ENCODE measurements around the gene CDC42SE2.
"Not testable (repeated sequence)": the region's sequence is repeated elsewhere in the genome, so short reads cannot be mapped to it uniquely, and the experiment has no call there.

CDC42SE2 gene

DNA sequence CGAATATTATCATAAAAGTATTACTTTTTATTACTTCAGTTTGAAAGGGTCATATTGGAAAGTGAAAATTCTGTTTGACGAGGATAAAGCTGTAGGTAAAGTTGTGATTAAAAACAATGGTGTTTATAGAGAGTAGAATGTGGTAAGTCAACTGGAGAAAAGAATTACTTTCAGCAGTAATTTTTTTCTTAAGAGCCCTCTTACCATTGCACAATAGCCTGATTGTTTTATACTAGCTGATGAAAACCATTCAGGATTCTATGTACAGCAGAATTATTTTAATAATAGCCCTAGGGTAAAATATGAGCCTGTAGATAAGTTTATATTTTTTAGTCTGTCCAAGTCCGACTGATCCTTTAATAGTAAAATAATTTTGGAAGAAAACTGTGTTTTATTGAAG, 16.6 kb downstream of the CDC42SE2 start:
- no peak for DNase-seq

DNA sequence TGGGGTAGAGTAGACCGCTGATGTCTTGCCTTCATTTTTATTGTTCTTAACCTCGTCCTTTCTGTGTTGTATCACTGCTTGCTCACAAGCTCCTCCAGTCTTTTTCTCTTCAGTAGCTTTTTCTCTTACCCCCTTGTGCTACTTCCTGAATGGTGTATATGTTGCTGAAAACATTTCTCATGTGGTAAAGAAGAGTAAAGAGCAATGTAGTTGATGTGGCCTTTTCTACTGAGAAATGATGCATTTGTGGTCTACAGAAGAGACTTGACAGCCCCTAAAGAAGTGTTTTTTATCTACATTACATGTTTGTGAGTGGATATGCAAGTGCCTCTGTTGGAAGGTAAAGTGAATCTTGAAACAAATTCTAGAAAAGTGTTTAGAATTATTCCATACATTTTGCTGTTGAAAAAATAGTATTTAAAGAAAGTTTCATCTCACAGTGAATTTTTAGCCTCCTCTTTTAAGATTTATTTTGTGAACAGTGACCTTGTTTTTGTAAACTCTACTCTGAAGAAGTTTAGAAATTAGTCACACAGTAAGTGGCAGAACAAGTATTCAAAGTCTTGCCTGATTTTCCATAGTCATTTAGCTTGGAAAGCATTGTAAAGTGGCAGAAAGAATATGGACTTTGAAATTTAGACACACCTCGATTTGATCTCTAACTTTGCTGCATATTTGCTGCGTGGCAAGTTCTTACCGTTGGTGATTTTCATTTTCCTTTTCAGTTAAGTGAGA, 17.4 kb downstream of the CDC42SE2 start:
- no peak for DNase-seq

DNA sequence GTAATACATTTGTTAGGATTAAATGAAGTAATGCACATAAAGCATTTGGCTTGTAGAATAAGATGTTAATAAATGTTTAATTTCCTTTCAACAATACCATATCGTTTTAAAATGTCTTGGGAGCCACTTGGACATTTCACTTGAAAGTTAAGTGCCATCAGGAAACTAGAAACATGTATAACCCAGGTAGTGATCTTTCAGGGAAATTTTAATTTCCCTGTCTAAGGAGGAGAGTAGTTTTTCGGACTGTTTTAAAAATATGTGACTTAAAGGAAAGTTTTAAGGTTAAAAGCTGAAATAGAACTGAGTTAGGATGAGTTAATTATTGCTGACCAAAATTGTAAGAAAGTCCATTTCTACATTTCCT, 18.0 kb downstream of the CDC42SE2 start:
- no peak for DNase-seq

DNA sequence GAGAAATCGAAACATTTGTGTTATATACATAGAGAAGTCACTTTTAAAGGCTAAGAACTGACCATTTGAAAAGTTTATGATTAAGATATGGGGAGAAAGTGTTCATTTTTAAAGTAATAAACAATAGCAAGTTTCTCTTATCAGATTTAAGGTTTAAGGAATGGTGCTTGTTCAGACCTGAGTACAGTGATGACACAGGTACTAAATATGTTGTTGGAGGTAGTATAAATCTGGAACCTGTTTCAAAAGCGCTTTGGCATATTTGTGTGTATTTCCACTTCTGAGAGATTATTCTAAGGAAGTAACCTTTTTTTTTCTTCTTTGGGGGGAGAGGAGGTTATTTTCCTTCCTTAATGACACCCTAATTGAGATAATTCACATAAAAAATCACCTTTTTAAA, 18.4 kb downstream of the CDC42SE2 start:
- no peak for DNase-seq

DNA sequence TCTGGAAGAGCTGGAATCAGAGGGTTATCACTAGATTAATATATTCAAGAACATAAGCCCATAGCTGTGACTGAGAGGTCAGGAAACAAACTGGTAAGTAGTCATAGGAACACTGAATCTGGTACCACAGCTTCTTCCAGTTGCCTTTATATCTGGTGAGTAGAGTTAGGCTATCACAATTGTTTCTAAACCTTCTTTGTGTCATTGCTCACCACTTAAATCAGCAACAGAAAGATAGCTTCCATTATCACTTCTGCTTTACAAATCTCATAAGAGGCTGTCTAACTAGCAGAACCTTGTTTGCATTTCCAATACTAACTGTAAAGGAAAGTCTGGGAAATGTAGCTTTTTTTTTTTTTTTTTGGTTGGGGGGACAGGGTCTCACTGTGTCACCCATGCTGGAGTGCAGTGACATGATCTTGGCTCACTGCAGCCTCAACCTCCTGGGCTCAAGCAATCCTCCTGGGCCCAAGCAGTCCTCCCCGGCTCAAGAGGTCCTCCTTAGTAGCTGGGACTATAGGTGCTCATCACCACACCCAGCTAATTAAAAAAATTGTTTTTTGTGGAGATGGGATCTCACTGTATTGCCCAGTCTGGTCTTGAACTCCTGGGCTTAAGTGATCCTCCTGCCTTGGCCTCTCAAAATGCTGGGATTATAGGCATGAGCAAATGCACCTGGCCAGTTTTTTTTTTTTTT, 22.0 kb downstream of the CDC42SE2 start:
- DNase-seq = no peak

DNA sequence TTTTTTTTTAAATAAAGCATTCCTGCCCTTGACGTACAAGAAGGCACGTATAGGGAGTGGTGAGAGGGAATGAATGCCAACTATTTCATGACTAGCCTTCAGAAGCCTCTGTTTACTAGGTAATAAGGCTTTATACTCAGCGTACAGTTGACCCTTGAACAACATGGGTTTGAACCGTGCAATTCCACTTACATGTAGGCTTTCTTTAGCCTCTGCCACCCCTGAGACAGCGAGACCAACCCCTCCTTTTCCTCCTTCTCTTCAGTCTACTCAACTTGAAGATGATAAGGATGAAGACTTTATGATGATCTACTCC, 22.5 kb downstream of the CDC42SE2 start:
- no peak for DNase-seq

DNA sequence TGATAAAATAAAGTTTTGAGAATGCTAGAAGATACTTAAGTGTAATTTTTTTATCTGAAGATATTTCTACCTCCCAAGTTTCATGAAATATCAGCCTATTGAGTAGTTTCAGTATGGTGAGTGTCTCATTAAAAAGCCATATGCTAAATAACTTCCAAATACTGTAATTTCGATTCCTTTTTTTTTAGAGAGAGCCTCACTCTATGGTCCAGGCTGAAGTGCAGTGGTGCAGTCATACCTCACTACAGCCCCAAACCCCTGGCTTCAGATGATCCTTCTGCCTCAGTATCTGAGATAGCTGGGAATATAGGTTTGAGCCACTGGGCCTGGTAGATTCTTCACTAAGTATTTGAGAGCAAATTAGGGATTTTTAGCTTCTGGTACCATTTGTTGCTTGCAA, 24.5 kb downstream of the CDC42SE2 start:
- no peak for DNase-seq

DNA sequence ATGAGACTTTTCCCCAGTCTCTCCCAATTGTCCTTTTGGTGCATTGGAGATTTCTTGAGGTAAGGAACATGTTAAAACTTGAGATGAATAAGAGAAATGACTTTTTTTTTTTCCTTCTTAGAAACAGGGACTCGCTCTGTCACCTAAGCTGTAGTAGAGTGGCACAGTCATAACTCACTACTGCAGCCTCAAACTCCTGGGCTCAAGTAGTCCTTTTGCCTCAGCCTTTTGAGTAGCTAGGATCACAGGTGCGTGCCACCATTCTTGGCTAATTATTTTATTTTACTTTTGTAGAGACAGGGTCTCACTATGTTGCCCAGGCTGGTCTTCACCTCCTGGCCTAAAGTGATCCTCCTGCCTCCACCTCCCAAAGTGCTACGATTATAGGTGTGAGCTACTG, 25.9 kb downstream of the CDC42SE2 start:
- DNase-seq = no peak

DNA sequence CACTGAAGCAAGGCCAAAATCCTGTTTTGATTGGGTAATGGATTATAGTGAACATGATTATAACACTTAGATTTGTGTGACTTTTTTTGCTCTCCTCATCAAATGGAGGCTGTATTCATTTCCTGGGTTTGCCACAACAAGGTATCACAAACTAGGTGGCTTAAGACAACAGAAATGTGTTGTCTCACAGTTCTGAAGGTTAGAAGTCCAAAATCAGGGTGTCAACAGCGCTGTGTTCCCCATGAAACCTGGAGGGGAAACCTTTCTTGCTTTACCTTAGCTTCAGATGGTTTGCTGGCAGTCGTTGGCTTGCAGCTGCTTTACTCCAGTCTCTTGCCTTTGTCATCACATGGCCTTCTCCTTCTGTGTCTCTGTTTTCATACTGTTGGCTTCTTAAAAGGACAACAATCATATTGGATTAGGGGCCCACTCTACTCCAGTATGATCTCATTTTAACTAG, 32.4 kb downstream of the CDC42SE2 start:
- no peak for DNase-seq

DNA sequence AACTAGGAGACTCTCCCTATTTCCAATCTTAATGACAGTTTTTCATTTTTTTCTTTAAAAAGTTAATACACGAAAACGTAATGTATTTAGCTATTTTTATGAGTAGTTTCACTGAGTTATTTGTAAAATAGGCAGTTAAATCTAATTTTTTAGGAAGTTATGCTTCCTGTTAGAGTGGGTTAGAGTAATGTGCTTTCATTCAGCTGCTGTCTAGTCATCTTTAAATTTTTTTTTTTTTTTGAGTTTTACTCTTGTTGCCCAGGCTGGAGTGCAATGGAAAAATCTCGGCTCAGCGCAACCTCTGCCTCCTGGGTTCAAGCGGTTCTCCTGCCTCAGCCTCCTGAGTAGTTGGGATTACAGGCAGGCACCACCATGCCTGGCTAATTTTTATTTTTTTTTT, 34.0 kb downstream of the CDC42SE2 start:
- DNase-seq = no peak

DNA sequence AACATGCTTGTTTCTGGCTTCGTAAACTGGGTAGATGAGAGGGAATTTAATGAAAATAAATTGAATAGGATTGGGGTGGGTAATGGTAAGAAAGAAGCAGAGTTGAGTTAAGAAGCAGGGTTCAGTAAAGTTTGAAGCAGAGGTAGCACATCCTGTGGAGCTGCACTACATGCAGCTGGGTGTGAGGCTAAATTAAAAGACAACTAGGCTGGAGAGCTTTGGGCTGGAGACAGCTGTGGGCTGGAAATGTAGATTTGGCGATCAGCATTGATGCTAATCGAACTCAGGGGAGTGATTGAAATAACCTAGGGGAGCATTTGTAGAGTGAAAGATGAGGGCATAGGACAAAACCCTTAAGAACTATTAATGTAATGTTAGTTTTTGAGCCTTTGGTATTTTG, 35.6 kb downstream of the CDC42SE2 start:
- DNase-seq = no peak

DNA sequence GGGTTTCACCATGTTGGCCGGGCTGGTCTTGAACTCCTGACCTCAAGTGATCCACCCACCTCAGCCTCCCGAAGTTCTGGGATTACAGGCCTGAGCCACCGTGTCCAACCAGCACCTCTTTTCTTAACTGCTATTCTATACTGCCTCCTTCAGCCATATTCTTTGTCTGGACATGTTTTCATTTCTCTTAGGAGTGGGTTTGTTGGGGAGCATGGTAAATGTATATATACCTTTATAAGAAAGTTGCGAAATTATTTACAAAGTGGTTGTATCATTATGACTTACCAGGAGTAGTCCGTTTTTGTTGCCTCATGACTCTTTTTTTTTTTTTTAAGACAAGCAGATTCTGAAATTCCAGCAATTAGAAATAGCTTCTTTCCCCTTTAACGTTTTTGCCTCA, 38.7 kb downstream of the CDC42SE2 start:
- DNase-seq = no peak

DNA sequence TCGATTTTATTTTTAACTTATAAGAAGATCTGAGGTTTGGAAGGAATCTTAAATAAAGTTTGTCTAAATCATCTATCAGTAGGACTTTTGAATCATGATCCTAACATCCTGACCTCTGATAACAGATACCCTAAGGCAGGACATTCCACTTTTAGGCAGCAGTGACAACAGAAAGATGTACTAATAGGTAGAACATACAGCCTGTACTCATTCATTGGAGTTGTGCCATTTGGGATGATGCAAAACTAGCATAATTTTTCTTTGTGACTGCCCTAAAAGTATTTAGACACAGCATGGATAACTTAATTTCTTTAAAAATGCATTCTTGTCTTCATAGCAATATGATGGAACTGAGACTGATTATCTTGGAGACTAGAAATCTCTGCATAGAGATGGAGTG, 39.7 kb downstream of the CDC42SE2 start:
- DNase-seq = no peak

DNA sequence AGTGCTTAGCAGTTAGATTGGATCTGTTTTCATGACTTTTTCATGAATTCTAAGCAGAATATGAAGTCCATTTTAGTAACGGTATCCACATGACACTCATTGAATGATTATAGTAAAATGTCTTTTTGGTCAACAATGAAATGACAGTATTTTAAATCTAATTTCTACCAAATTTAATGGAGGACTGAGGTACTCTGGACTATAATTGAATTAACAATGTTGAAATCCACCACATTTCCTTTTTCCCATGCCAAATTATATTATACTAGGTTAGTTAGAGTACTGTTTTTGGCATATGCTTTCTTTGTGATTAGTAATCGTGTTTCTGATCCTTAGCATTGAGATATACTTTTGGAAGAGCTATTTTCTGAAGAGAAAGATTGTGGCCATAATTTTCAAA, 40.6 kb downstream of the CDC42SE2 start:
- no peak for DNase-seq

DNA sequence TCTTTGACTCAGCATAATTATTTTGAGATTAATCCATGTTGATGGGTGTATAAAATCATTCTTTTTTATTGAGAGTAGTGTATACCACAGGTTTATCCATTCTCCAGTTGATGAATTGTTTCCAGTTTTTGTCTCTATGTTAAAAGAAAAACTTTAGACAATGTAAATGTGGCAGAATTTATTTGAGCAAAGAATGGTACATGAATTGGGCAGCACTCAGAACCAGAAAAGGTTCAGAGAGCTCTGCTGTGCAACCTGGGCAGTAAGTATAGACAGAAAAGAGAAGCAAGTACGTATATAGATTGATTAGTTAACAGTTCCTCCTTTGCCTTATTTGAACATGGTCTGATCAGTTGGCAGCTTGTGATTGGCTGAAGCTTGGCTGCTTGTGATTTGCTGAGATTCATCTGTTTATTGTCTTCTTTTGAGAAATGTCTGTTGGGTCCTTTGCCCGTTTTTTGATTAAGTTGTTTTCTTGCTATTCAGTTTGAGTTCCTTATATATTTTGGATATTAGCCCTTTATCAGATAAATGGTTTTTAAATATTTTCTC, 41.4 kb downstream of the CDC42SE2 start:
- no peak for DNase-seq

DNA sequence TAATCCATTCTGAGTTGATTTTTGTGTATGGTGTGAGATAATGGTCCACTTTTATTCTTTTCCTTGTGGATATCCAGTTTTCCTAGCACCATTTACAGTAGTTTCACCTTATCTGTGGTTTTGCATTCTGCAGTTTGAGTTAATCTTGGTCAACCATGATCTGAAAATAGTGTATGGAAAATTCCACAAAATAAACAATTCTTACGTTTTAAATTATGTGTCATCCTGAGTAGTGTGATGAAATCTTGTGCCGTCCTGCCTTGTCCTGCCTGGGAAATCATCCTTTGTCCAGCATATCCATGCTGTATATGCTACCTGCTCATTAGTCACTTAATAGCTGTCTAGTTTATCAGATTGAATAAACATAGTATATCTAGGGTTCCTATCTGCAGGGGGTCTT, 42.1 kb downstream of the CDC42SE2 start:
- DNase-seq = no peak

DNA sequence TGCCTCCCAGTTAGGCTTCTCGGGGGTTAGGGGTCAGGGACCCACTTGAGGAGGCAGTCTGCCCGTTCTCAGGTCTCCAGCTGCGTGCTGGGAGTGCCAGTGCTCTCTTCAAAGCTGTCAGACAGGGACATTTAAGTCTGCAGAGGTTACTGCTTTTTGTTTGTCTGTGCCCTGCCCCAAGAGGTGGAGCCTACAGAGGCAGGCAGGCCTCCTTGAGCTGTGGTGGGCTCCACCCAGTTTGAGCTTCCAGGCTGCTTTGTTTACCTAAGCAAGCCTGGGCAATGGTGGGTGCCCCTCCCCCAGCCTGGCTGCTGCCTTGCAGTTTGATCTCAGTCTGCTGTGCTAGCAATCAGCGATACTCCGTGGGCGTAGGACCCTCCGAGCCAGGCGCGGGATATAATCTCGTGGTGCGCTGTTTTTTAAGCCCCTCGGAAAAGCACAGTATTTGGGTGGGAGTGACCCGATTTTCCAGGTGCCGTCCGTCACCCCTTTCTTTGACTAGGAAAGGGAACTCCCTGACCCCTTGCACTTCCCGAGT, 48.5 kb downstream of the CDC42SE2 start:
- not testable (repeated sequence) for DNase-seq

DNA sequence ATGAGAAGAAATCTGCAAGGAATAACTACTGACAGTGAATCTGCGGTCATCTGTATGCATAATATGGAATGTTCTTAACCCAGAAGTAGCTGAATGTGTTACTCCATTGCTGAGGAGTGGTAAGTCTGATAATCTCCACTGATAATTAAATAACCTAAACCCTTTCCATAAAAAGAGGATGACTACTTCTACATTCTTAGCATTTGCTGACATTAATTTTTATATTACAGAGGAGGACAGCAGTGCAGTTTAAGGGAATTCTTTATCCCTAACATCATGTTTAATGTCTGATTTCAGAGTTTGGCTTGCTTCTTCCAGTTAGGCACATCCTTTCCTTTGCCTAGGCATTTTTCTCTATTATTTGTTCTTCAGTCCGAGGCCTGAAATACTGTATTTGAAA, 52.2 kb downstream of the CDC42SE2 start:
- DNase-seq = no peak

DNA sequence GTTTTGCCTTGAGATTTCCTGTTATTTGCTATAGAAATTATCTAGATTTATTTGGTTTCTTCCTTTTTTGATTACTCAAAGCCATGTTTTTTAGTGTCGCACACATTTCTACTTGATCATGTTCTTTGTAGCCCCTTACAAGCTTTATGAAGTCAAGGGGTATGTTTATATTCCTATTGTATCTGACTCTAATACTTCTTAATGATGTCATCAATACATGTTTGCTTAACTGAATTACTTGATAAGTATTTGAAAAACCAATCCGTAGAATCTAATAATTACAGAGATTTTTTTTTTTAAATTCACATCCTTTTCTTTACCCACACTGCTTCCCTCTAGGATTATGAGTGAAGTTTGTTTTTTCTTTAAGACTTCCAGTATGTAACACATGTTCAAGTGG, 53.0 kb downstream of the CDC42SE2 start:
- no peak for DNase-seq

DNA sequence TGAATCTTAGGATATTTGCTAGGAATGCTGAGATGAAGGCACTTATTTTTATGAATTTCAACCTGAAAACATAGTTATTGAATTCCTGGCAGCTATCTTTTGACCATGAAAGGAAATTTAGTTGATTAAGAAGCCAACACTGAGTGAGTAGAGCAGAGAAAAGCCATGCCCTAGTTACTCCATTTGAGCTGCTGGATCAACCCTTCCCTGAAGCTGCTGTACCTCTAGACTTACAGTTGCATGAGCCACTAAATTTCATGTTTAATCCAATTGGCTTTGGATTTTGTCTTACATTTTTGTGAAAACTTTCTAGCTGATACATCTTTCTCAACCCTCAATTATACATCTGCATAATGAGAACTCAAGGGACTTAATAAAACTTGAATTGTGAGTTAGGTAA, 54.6 kb downstream of the CDC42SE2 start:
- DNase-seq = no peak

DNA sequence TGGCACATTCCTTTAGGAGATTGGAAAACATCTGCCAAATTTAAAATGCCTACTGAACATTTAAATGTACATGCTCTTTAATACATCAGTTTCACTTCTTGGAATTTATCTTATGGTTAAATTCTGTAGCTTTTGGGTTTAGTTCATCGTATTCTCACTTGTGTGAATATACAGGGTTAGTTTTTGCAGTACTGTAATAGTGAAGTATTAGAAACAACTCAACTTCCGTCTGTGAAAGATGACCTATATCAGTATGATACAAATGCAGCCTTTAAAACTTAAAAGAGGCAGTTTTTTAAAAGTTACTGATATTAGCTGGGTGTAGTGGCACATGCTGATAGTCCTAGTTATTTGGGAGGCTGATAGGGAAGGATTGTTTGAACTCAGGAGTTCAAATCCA, 57.2 kb downstream of the CDC42SE2 start:
- no peak for DNase-seq

DNA sequence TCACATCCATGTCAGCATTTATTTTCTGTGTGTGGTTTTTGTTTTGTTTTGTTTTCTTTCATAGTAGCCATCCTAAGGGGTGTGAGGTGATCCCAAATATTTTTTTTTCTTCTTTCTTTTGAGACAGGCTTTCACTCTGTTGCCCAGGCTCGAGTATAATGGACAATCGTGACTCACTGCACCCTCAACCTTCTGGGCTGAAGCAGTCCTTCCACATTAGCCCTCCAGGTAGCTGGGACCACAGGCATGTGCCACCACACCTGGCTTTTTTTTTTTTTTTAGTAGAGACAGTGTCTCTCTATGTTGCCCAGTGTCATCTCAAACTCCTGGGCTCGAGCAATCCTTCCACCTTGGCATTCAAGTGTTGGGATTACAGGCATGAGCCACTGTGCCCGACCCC, 59.1 kb downstream of the CDC42SE2 start:
- no peak for DNase-seq

DNA sequence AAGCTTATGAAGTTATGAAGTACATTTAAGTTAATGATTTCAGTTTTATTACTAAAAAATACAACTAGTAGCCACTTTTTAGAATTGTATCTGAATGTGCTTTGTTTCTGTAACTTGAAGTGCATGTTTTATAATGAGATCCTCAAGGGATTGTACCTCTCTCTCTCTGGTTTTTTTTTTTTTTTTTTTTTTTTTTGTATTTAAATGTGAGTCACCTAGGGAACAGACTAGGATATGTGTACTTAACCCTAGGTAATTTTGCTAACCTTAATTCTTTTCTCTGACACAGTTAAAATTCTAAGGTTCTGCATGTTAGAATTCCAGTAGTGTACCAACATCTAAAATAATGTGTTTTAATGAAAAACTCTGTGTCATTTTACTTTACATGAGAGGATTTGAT, 59.5 kb downstream of the CDC42SE2 start:
- no peak for DNase-seq

DNA sequence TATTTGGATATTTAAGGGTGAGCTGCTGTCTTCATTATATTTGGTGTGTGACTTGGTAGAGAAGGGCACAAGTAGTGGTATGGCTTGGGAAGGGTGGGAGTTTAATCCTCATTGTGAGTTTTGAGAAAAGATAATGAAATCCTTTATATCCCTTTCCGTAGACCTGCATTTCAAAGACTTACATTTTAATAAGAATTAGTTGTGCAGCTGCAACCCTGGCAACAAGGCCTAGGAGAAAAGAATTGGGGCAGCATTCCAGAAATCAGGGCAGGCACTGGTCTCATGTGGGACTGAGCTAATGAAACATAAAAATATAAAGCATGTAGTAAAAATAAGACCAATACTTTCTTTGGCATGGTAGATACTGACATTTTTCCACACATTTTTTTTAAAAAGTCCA, 60.5 kb downstream of the CDC42SE2 start:
- no peak for DNase-seq
